ENCODE results near the gene CACNG6.

Gene CACNG6

DNA sequence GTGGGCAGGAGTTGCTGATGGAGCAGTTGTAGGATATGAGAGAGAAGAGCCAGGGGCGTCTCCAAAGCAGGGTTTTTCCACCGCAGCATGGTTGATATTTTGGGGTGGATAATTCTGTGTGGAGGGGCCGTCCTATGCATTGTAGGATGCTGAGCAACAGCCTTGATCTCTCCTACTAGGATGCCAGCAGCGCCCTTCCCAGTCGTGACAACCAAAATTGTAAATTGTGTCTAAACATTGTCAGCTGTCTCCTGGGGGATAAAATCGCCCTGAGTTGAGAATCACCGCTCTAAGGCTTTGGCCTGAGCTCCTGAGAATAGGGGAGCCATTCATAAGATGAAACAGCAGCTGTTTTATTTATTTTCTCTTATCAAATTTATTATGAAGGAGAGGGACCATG lies 24.5 kb upstream of the CACNG6 start:
- DNase-seq (ENCODE audit: low spot score) (no peak), FAIRE-seq (no peak)

DNA sequence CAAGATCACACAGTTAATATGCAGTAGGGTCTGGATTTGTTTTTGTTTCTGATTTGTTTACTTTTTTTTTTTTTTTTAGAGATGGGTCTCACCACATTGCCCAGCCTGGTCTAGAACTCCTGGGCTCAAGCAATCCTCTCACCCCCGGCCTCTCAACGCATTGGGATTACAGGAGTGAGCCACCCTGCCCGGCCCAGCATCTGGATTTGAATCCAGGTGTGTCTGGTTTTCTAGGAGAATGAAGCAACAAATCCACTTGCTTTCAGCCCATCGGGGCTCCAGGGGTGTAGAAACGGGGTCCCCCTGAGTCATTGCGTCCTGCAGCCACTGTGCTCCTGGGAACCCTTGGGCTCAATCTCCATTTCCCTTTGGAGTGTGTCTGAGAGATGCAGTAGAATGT lies 22.1 kb upstream of the CACNG6 start:
- no peak for FAIRE-seq
- DNase-seq (ENCODE audit: low spot score): no peak

DNA sequence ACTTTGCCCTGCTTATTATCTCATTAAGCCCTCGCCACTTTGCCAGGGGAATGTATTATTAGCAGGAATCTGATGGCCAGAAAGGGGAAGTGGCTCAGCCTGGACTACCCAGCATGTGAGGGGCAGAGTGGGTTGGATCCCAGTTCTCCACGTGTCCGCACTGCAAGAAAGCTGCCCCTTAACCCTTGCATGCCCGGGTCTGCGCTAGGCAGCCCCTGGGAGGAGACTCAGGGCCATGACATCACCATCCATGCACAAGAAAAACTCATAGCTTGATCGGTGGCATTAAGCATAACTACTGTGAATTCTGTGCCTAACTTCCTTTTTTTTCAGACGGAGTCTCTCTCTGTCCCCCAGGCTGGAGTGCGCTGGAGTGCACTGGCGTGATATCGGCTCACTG lies 19.8 kb upstream of the CACNG6 start:
- FAIRE-seq: no peak
- no peak for DNase-seq (ENCODE audit: low spot score)

DNA sequence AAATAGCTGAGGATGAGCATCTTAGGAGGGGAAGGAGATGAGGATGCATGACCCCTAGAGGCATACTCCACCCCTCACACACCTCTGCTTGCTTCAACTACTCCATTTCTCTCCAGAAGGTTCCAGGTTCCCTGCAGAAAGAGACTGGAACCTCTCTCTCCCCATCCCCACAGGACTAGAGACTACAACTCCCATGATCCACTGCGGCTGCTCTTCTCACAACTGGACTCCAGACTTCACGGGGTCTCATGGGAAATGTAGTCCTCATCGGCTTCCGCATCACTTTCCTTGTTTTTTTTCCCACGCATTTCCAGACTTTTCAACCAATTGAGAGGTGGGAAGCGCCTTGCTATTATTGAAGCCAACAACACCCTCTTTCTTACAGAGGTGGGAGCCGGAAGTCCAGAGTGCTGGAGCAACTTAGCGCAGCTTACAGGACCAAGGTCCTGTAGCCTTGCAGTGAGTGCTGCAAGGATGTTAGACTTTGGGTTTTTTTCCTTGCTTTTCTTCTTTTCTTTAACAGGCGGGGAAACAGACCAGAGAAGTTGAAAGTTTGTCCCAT lies 13.9 kb upstream of the CACNG6 start:
- DNase-seq (ENCODE audit: low spot score): peak; percentile 40
- no peak for FAIRE-seq

DNA sequence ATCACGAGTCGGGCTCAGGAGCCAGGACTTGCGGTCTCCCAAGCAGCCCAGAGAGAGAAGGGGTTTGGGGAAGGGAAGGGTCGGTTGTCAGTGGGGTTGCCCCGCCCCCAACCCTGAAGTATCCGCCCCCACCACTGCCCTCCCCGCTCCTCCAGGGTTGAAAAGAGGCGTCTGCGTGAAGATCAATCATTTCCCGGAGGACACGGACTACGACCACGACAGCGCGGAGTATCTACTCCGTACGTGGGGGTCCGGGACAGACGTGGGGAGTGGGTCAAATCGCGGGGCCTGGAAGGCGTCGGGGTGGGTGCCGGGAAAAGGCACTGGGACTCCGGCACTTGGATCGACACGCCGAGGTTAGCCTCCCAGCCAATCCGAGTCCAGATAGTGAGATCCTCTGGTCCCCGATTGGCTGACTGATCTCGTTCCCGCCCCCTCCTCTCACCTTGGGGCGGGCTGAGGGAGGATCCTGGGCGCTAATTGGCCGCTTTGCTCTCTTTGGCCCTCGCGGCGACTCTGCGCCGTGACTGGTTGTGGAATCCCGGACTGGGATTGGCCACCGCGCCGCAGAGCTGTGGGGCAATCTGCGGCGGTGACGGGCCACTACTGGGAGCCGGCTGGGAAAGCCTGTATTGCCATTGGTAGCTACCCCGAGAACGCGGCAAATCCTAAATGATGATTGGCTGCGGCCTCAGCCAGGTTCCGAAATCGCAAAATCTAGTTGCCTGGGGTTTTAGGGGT lies 13.3 kb upstream of the CACNG6 start:
- FAIRE-seq (no peak), DNase-seq (ENCODE audit: low spot score) (no peak)

DNA sequence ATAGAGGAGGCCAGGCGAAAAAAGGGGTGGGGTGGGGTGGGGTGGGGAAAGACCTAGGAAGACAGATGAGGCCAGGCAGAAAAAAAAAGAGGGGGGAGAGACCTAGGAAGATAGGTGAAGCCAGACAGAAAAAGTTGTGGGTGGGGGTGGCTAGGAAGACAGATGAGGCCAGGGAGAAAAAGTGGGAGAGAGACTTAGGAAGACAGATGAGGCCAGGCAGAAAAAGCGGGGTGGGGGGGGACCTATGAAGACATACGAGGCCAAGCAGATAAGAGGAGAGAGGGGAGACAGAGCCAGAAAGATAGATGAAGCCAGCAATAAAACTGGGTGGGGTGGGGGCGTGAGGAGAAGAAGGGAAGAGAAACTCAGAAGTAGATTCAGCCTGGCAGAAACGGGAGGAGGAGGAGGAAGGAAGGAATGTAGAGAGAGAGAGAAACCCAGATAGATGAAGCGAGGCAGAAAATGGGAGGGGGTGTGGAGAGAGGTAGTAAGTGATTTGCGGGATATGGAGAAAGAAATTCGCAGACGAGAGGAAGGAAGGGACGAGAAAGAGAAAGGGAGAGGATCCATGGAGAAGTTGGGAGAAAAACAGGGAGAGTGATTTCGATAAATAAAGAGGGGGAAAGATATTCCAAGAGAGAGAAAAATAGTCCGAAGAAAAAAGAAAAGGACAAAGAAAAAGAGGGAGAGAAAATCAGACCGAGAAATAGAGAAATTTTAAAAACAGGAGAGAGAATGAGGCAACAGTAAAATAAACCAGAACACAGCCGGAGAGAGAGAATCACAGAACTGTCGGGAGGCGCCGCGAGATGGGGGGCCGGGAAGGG lies 12.2 kb upstream of the CACNG6 start:
- no peak for FAIRE-seq
- no peak for DNase-seq (ENCODE audit: low spot score)

DNA sequence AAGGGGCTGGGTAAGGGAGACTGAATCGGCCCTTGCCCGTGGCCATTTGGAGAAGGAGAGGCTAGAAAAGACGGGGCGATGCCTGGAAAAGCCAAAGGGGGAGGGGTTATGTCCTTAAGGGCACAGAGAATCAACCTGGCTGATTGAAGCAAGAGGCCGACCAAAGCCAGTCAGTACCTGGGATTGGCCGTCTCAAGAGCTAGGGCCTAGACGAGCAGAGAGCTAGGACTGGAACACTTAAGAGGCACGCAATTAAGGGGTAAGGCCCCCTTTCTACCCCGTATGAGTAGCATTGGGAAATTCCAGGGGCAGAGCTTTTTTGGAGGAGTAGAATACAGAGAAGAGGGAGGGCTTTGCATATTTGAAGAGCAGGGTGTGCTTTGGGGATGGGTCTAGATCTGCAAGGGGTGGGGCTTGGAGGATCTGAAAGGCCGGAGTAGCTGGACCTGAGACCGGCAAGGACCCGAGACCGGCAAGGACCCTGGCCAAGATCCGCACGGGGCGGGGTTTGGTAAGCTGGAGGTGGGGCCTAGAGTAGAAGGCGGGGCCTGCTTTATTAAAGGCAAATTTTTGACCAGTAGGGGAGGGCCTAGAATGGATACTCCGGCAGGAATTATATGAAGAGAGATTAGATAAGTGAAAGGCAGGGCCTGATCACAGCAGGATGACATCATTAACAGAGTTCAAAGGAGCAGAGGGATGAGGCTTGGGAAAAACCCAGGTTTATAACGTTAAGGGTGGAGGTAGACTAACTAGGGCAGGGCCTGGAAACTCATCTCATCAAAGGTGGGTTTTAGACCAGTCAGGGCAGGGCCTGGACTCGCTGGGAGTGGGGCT lies 10.7 kb upstream of the CACNG6 start:
- no peak for FAIRE-seq
- no peak for DNase-seq (ENCODE audit: low spot score)

DNA sequence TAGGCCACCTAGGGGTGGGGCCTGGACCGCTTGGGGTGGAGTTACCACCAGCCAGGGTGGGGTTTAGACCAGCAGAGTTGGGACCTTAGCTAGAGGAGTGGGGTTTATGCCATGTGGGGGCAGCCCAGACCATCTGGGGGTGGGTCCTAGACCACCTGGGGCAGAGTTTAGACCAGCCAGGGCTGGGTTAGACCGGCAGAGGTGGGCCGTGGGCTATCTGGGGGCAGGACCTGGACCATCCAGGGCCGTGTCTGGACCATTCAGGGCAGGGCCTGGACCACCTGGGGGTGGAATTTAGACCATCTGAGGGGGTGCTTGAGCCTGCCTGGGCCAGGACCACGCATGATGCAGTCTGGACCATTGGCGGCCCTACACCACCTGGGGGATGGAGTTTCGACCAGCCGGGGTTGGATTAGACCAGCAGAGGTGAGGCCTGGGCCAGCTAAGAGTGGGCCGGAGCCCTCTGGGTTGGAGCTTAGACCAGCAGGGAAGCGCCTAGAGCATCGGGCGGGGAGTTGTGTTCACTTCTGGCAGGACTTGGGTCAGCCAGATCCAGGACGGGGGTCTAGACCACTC lies 10.0 kb upstream of the CACNG6 start:
- no peak for FAIRE-seq
- DNase-seq (ENCODE audit: low spot score): no peak

DNA sequence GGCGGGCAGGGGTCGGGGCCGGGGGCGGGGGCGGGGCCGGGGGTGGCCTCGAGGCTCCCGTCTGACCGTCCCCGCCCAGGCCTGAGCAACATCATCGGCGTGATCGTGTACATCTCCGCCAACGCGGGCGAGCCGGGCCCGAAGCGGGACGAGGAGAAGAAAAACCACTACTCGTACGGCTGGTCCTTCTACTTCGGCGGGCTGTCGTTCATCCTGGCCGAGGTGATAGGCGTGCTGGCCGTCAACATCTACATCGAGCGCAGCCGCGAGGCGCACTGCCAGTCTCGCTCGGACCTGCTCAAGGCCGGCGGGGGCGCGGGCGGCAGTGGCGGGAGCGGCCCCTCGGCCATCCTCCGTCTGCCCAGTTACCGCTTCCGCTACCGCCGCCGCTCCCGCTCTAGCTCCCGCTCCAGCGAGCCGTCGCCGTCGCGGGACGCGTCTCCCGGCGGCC lies 9.4 kb upstream of the CACNG6 start:
- FAIRE-seq: no peak
- DNase-seq (ENCODE audit: low spot score): no peak

DNA sequence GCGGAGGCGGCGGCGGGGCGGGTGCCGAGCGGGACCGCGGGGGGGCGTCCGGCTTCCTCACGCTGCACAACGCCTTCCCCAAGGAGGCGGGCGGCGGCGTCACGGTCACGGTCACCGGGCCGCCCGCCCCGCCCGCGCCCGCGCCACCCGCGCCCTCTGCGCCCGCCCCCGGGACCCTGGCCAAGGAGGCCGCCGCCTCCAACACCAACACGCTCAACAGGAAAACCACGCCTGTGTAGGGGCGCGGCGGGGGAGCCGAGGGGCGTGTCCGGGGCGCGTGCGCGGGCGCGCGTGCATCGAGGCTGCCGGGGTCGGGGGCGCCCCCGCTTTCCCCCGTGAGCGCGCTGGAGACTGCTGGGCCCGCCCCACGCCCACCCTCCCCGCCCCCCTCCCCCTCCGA lies 8.8 kb upstream of the CACNG6 start:
- DNase-seq (ENCODE audit: low spot score) (no peak), FAIRE-seq (no peak)

DNA sequence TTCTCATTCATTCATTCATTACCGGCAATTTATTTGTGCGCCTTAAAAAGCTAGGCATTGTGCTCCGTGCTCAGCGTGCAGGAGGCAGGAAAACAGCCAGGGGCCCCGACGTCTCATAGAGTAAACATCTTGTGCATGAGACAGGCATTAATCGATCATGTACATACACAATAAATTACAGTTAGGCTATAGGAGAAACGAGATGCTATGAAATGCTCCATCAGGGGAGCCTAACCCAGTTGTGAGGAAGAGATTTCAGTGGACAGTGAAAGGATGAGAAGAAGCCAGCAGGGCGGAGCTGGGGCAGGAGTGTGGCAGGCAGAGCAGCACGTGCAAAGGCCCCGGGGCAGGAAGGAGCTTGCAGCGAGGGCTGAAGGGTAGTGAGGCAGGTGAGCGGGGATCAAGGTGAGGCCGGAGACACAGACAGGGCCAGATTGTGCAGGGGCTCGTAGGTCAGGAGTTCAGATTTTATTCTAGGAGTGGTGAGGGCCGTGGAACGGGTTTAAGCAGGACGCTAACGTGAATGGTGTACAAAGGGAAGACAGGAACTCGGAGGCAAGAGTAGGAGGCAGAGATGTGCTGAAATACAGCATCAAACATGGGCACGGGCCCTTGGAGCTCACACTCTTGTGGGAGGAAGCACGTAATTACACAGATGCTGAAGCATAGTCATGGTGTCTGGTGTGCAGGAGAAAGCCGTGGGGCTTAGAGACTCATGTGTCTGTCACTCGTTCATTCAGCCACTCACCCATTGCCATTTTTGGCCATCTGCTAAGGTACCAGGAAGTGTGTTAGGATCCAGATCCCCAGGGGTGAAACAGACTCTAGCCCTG lies 7.8 kb upstream of the CACNG6 start:
- no peak for DNase-seq (ENCODE audit: low spot score)
- no peak for FAIRE-seq

DNA sequence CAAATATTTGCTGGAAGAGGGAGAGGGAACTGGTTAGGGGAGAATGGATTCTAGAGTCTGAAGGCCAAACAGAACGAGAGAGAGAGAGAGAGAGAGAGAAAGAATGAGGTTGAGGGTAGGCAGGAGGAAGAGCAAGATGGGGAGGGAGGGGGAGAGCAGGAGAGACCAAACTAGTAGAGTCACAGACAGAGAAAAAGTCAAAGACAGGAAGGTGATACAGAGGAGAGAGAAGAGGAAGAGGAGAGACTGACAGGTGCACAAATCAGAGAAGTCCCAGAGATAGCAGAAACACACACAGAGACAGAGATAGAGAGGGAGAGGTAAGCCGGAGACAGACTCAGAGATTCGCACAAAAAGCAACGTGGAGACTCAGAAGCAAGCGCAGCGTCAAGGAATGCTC lies 5.6 kb upstream of the CACNG6 start:
- DNase-seq (ENCODE audit: low spot score): no peak
- FAIRE-seq: no peak

DNA sequence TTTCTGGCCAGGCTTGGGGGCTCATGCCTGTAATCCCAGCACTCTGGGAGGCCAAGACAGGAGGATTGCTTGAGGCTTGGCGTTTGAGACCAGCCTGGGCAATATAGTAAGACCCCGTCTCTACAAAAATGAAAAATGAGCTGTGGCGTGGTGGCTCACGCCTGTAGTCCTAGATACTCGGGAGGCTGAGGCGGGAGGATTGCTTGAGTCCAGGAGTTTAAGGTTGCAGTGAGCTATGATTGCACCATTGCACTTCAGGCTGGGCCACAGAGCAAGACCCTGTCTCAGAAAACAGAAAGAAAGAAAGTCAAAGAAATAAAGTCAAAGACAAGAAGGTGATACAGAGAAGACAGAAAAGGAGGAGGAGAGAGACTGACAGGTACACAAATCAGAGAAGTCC lies 2.5 kb upstream of the CACNG6 start:
- DNase-seq (ENCODE audit: low spot score) (no peak), FAIRE-seq (no peak)

DNA sequence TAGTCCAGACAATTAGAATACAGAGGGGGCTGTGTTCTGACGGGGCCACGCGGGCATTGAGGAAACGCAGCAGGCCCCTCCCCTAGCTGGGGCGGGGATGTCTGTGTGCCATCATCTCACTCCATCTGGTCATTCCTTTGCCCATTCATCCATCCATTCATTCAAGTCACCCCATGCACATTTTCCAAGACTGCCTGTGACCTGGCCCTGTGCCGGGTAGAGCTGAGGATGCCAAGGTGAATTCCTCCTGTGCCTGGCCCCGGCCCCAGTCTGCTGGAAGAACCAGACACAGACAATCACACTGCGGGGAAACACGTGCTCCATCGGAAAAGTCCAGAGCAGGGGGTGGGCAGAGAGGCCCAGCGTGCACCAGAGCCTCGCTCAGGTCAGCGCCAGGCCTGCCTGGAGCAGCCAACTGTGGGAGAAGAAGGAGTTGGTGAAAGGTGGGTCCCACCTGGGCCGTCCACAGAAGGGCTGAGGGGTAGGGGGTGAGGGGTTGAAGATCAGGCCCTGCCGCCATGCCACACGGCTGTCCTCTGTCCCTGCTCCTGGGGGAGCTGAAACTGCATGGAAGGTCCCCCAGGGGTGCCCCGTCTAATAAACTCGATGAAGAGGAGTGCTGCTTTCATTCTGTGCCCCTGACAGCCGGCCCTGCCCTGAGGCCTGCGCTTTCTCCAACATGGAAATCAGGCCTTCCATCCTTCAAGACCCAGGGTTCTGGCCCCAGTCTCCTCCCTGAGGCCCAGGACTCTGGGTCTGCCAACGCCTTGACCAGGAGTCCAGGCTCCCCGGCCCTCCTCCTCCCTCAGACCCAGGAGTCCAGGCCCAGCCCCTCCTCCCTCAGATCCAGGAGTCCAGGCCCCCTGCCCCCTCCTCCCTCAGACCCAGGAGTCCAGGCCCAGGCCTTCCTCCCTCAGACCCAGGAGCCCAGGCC lies 1.6 kb upstream of the CACNG6 start:
- FAIRE-seq (no peak), DNase-seq (ENCODE audit: low spot score) (no peak)

DNA sequence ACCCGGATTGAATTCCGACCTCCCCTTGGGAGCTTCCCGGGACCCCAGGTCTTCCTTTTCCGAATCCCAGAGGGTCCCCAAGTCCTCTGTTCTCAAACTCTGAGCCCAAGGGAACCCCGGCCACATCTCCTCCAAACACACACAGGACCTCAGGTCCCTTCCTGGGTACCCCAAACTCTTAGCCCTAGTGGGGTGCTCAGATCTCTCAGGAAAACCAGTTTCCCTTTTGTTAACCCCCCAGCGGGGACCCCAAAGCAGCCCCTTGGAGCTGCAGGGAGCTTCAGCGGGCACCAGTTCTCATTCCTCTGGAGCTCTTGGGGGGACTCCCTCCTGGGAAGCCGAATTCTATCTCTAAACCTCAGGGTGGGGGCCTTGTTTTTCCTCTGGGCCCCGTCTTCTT lies 774 bp downstream of the CACNG6 start:
- FAIRE-seq (no peak), DNase-seq (ENCODE audit: low spot score) (no peak)

DNA sequence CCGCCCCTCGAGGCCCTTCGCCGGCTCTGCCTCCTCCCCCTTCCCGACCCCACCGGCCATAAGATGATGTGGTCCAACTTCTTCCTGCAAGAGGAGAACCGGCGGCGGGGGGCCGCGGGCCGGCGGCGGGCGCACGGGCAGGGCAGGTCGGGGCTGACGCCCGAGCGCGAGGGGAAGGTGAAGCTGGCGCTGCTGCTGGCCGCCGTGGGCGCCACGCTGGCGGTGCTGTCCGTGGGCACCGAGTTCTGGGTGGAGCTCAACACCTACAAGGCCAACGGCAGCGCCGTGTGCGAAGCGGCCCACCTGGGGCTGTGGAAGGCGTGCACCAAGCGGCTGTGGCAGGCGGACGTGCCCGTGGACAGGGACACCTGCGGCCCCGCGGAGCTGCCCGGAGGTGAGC lies 1.4 kb downstream of the CACNG6 start:
- FAIRE-seq (no peak), DNase-seq (ENCODE audit: low spot score) (no peak)

DNA sequence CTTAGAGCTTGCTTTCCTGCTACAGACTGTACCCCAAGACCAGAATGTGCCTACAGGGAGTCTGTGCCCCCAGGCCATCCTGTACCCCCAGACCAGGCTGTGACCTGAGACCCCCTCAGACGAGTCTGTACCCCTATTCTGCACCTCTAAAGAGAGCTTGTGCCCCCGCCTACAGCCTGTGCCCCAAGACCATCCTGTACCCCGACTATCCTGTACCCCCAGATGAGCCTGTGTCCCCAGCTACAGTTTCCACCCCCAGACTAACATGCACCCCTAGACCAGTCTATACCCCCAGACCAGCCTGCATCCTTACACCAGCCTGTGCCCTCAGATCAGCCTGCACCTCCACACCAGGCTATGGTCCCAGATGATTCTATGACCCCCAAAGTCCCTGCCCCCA lies 2.0 kb downstream of the CACNG6 start:
- no peak for FAIRE-seq
- no peak for DNase-seq (ENCODE audit: low spot score)

DNA sequence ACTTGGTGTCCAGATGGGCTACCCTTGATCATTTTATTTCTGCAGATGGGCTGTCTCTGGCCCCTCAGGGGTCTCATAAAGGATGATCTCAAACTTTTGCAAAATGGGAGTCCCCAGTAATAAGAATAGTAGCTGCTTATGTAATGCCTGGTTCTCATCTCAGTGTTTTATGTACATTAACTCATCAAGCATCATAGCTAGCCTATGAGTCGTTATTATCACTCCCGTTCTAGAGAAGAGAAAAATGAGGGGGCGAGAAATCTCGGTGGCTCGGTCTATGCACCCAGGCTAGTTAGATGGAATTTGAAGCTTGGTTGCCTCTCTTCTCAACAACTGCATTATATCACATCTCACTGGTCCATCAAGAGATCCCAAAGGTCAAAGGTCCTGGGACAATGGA lies 3.4 kb downstream of the CACNG6 start:
- no peak for DNase-seq (ENCODE audit: low spot score)
- no peak for FAIRE-seq

DNA sequence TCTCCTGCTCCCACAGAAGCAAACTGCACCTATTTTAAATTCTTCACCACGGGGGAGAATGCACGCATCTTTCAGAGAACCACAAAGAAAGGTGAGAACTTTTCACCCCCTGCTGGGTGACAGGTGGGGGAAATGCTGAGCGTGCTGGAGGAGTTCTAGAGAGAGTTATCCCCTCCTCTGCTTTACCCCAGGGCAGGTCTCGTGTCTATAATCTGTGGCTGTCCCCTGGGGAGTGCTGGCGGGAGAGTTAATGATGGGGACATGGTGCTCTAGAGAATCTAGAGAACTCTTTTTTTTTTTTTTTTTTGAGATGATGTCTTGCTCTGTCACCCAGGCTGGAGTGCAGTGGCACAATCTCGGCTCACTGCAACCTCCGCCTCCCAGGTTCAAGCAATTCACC lies 6.8 kb downstream of the CACNG6 start:
- FAIRE-seq: no peak
- no peak for DNase-seq (ENCODE audit: low spot score)

Measured in RCC 7860 (cell line).